Chondrocyte (in vitro differentiated cells): Measurements from ENCODE around the gene GRWD1. TPM values are rescaled to one million over a fixed set of nuclear protein-coding genes. Genes with fewer than 3 reads are reported as not detected.

Source experiments
- DNase-seq: peaks from one replicate; pipeline ENCODE4 v3.0.0; 2021; ENCODE audit warnings: mixed read lengths, low spot score
- H3K27ac Mint-ChIP-seq: one replicate; pipeline ENCODE4 v1.8.0; 2021; ENCODE audit warnings: mild to moderate bottlenecking, moderate library complexity, mixed read lengths; ENCODE audit not compliant: unreplicated experiment
- H3K27me3 Mint-ChIP-seq: 2 replicates; pipeline ENCODE4 v1.8.0; 2021; ENCODE audit warnings: low read depth, mixed read lengths
- H3K36me3 Mint-ChIP-seq: 2 replicates; pipeline ENCODE4 v1.8.0; 2021; ENCODE audit warnings: low read depth, mixed read lengths
- H3K4me1 Mint-ChIP-seq: 2 replicates; pipeline ENCODE4 v1.8.0; 2021; ENCODE audit warnings: low read depth, mild to moderate bottlenecking, mixed read lengths
- H3K4me3 Mint-ChIP-seq: one replicate; pipeline ENCODE4 v1.8.0; 2021; ENCODE audit warnings: mild to moderate bottlenecking, moderate library complexity, mixed read lengths; ENCODE audit not compliant: unreplicated experiment
- H3K9me3 Mint-ChIP-seq: 2 replicates; pipeline ENCODE4 v1.8.0; 2021; ENCODE audit warnings: low read depth, mixed read lengths
- long read RNA-seq: library from polyadenylated mRNA; stranded (forward); transcript quantifications from one replicate; pipeline ENCODE4 v2.0.0, GENCODE V29; 2021
- total RNA-seq: library from RNA; stranded (reverse); gene quantifications from 3 replicates; pipeline ENCODE4 v1.2.1, GENCODE V29; 2021
- TF ChIP-seq, protein P1 (sequence below): fragments of 200-600 bp; sonication (generic); IDR thresholded peaks from 2 replicates; pipeline ENCODE4 v1.5.0; 2021; ENCODE audit warnings: antibody characterized with exemption, mild to moderate bottlenecking, moderate library complexity

The GRWD1 gene
- total RNA-seq: 20.7 to 31.8 TPM (median 23.6 TPM) in 3 replicates
- long read RNA-seq, full-length matches to known transcripts: 87 of 88 reads
- long read RNA-seq, partial matches to known transcripts: 0 of 88 reads
- long read RNA-seq, other reads (novel, unspliced or antisense): 1 of 88 reads

DNA sequence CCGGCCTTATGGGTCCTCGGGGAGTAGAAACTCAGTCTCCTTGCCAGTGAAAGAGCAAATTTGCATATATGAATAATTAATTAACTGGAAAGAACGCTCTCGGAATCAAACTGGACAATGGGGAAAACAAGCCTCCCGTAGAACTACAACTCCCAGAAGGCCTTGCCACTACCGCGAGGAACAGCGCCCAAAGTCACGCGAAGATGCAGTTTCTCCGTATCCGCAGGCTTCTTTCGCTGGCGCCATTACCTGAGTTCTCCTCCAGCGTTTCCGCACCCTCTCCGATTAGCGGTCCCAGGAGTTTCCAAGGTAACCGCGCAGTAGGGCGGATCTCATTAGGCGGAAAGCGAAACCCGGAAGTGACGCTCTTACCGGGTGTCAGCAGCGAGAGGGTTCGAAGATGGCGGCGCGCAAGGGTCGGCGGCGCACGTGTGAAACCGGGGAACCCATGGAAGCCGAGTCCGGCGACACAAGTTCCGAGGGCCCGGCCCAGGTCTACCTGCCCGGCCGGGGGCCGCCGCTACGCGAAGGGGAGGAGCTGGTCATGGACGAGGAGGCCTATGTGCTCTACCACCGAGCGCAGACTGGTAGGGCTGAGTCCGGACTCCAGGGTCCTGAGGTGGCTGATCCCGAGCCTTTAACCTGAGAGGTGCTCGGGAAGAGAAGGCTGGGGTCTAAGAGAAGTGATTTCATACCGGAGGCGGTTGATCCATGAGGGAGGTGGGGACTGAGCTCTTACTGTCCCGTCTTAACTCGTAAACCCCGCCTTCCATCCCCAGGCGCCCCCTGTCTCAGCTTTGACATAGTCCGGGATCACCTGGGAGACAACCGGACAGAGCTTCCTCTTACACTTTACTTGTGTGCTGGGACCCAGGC lies at the start of gene GRWD1:
Gene GRWD1 (plus strand): TSS at position 378 of the 876 bp plus-strand sequence. CDS start 23 bp downstream, at position 401.
- Mint-ChIP-seq H3K9me3 (no peaks in the 10 kb centered on the region), H3K36me3 (peaks cover 8% of the 10 kb centered on the region), H3K4me3 (peak within 1 kb of the TSS; percentile 86), H3K4me1 (peaks cover 23% of the 10 kb centered on the region), H3K27ac (peak within 1 kb of the TSS; percentile 98), H3K27me3 (no peaks in the 10 kb centered on the region)
- no peak for DNase-seq
- TF ChIP-seq, protein P1, sequence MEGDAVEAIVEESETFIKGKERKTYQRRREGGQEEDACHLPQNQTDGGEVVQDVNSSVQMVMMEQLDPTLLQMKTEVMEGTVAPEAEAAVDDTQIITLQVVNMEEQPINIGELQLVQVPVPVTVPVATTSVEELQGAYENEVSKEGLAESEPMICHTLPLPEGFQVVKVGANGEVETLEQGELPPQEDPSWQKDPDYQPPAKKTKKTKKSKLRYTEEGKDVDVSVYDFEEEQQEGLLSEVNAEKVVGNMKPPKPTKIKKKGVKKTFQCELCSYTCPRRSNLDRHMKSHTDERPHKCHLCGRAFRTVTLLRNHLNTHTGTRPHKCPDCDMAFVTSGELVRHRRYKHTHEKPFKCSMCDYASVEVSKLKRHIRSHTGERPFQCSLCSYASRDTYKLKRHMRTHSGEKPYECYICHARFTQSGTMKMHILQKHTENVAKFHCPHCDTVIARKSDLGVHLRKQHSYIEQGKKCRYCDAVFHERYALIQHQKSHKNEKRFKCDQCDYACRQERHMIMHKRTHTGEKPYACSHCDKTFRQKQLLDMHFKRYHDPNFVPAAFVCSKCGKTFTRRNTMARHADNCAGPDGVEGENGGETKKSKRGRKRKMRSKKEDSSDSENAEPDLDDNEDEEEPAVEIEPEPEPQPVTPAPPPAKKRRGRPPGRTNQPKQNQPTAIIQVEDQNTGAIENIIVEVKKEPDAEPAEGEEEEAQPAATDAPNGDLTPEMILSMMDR: peak; percentile 29

DNA sequence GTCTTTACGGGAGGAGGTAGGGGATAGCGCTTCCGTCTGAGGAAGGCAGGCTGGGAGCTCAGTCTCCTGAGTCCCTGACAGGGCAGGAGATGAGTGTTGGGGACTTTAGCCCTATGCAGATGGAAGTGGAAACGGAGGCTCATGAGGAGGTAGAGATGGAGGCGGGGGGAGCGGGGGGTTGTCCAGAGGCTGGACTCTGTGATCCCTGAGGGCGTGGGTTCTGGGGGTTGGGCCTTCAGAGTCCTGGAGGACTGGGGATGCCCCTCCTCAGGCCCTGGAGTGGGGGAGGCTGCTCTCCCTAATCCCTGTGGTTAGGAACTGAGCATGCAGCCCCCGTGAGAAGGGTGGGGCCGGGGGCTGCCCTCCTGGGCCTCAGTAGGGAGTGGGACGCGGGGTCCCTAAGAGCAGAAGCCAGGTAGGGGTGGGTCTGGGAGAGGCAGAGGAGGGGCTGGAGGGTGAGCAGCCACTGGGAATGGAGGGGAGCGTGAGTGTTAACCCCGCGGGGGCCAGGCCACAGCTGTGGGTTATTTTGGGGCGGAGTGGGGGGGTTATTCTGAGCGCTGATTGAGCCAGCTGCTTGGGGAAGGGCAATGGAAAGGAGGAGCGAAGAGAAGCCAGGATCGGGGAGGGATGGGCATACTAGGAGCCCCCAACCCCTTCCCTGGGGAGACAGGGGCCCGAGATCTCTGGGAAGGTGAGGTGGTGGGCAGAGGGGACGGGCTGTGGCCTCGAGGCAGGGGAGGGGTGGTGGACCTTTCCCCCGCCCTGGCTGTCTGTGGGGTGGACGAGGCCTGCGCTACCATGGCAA lies 49.6 kb upstream of the GRWD1 start:
- no peak for DNase-seq
- H3K4me1 Mint-ChIP-seq: peaks cover 50% of the 10 kb centered on the region
- TF ChIP-seq, protein P1: no peak

DNA sequence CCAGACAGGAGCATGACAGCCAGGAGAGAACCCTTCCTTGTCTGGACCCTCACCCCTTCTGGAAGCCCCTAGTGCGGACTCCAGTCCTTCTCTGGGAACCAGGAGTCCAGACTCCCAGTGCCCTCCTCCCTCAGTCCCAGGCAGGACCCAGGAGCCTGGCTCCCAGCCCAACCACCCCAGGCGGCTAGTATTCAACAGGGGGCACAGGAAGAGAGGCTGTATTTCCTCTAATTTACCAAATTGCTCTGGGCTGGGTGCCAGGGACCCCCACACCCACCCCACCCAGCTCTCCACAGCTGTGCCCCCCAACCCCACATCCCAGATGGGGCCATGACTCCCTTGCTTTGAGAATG lies 49.0 kb upstream of the GRWD1 start:
- no peak overlapping the region for H3K4me3 Mint-ChIP-seq
- TF ChIP-seq, protein P1: no peak
- H3K27me3 Mint-ChIP-seq: no peaks in the 10 kb centered on the region

More for the DNA sequence above, 49.6 kb upstream of the GRWD1 start:
- Mint-ChIP-seq H3K9me3 (no peaks in the 10 kb centered on the region), H3K27me3 (no peaks in the 10 kb centered on the region), H3K27ac (peak overlapping the region; percentile 36), H3K4me3 (no peak overlapping the region), H3K36me3 (no peaks in the 10 kb centered on the region)

DNA sequence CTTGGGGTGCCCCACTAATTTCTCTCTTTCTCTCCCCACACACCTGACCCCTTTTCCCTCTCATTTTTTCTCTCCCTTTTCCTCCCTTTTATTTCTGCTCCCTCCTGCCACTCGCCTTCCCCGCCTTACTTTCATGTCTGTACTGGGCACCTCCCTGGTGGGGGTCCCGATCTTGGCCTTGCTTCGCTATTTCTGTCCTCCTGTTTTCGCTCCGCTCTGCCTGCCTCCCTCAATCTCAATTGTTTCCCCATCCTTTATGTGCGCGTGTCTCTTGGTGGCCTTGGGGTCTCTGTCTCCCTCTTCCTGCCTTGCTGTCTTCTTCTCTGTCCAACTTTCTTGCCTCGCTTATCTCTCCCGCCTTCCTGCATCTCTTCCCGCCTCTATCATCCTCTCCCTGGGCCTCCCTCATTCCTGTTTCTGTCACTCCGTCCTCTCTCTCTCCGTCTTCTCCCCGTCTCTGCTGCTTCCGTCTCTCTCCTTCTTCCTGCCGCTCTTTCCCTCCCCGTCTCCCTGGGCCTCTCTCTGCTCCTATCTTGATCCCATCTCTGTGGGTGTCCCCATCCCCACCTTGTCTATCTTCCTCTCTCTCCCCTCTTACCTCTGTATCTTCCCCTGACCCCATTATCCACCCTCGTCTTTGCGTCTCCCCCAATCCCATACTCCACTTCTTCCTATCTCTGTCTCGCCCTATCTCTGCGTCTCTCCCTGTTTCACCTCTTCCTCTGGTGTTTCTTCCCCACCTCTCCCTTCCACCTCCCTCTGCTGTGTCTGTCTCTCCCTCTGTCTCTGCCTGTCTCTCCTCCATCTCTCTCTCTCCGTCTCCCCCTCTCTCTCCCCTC lies 48.3 kb upstream of the GRWD1 start:
- TF ChIP-seq, protein P1: no peak
- Mint-ChIP-seq H3K4me3 (peak overlapping the region; percentile 94), H3K4me1 (peaks cover 47% of the 10 kb centered on the region), H3K36me3 (no peaks in the 10 kb centered on the region), H3K27me3 (no peaks in the 10 kb centered on the region), H3K9me3 (no peaks in the 10 kb centered on the region), H3K27ac (peak overlapping the region; percentile 93)
- DNase-seq: no peak

More for the DNA sequence above, 49.0 kb upstream of the GRWD1 start:
- Mint-ChIP-seq H3K9me3 (no peaks in the 10 kb centered on the region), H3K27ac (no peak overlapping the region), H3K4me1 (peaks cover 47% of the 10 kb centered on the region), H3K36me3 (no peaks in the 10 kb centered on the region)
- no peak for DNase-seq
